H1 (cell line): ENCODE measurements around the gene OR13J1. TPM values are rescaled to one million over a fixed set of nuclear protein-coding genes. Genes with fewer than 3 reads are reported as not detected.

Experiments
- CTCF ChIA-PET: fragments of 300-600 bp; sonication (Branson Sonifier 250); formaldehyde crosslinking; loops from one replicate; lab custom pipeline; 2021; ENCODE audit not compliant: partially characterized antibody; lab: Charles Lee
- POLR2A ChIA-PET: fragments of 300-600 bp; sonication (Branson Sonifier 250); formaldehyde crosslinking; loops from one replicate; lab custom pipeline; 2021; ENCODE audit warnings: inconsistent platforms; ENCODE audit not compliant: partially characterized antibody; lab: Charles Lee
- DNase-seq, 2 experiments: peaks; one replicate each; pipeline versions ENCODE4 v3.0.0 to v3.0.0-alpha.2; 2010 to 2022; ENCODE audit warnings: low spot score in 2 of 2, low read depth in 1 of 2, mixed read lengths in 1 of 2
- FAIRE-seq: peaks from 2 replicates; lab custom pipeline; 2011; peaks lifted over from hg19 to GRCh38; lab: Jason Lieb, UNC
- H2AFZ ChIP-seq: 2 replicates; pipeline ENCODE4 v1.8.1; 2012; ENCODE audit warnings: low read length, inconsistent platforms
- H2AK5ac ChIP-seq: 2 replicates; pipeline ENCODE4 v1.6.1; 2013; ENCODE audit warnings: low read depth, low read length
- H2BK120ac ChIP-seq: replicated peaks from 2 replicates; pipeline ENCODE3; 2013; ENCODE audit warnings: low read depth, low read length, inconsistent platforms
- H2BK12ac ChIP-seq: 2 replicates; pipeline ENCODE4 v1.6.1; 2013; ENCODE audit warnings: low read depth, low read length
- H2BK15ac ChIP-seq: 2 replicates; pipeline ENCODE4 v1.6.1; 2013; ENCODE audit warnings: low read length
- H2BK20ac ChIP-seq: 2 replicates; pipeline ENCODE4 v1.6.1; 2013; ENCODE audit warnings: low read length
- H2BK5ac ChIP-seq: 2 replicates; pipeline ENCODE4 v1.6.1; 2013; ENCODE audit warnings: low read depth, low read length
- H3K14ac ChIP-seq: 2 replicates; pipeline ENCODE4 v1.6.1; 2013; ENCODE audit warnings: inconsistent platforms; ENCODE audit not compliant: insufficient read length
- H3K18ac ChIP-seq: 2 replicates; pipeline ENCODE4 v1.6.1; 2013; ENCODE audit warnings: low read length; ENCODE audit errors: extremely low read depth
- H3K23ac ChIP-seq: 2 replicates; pipeline ENCODE4 v1.6.1; 2013; ENCODE audit warnings: inconsistent platforms; ENCODE audit not compliant: insufficient read length
- H3K23me2 ChIP-seq: 2 replicates; pipeline ENCODE4 v1.6.1; 2013; ENCODE audit warnings: low read depth, low read length
- H3K27ac ChIP-seq: 2 replicates; pipeline ENCODE4 v1.6.1; 2011; ENCODE audit warnings: low read depth, low read length, inconsistent platforms
- H3K27me3 ChIP-seq, 4 experiments: replicated peaks in 1 of 4; 1 replicate in 1 of 4; 2 replicates in 3 of 4; pipeline versions ENCODE4 v1.6.1 to v1.8.1; 2011 to 2013; ENCODE audit warnings: low read length in 3 of 4, mild to moderate bottlenecking in 3 of 4, inconsistent platforms in 2 of 4, mixed read lengths in 2 of 4, moderate library complexity in 1 of 4; ENCODE audit not compliant: control insufficient read depth in 3 of 4, insufficient read depth in 3 of 4; ENCODE audit errors: extremely low read depth in 1 of 4
- H3K36me3 ChIP-seq, 4 experiments: 2 replicates each; pipeline versions ENCODE4 v1.6.1 to v1.8.1; 2011 to 2013; ENCODE audit warnings: mild to moderate bottlenecking in 4 of 4, low read length in 3 of 4, moderate library complexity in 2 of 4, control low read depth in 1 of 4, inconsistent platforms in 1 of 4; ENCODE audit not compliant: insufficient read depth in 4 of 4, control insufficient read depth in 2 of 4
- H3K4ac ChIP-seq: replicated peaks from 2 replicates; pipeline ENCODE3; 2013; ENCODE audit warnings: low read length, low read depth, mixed read lengths, inconsistent platforms; ENCODE audit not compliant: insufficient read length
- H3K4me1 ChIP-seq, 4 experiments: replicated peaks in 1 of 4; 1 replicate in 1 of 4; 2 replicates in 3 of 4; pipeline versions ENCODE4 v1.6.1 to v1.8.1; 2011 to 2013; ENCODE audit warnings: low read length in 3 of 4, inconsistent platforms in 2 of 4, mixed read lengths in 1 of 4; ENCODE audit not compliant: insufficient read depth in 4 of 4, control insufficient read depth in 3 of 4
- H3K4me2 ChIP-seq, 2 experiments: 2 replicates each; pipeline versions ENCODE4 v1.6.1 to v1.8.1; 2011 to 2013; ENCODE audit warnings: low read depth in 2 of 2, low read length in 2 of 2, control low read depth in 1 of 2, inconsistent platforms in 1 of 2, mild to moderate bottlenecking in 1 of 2; ENCODE audit not compliant: insufficient read depth in 1 of 2
- H3K4me3 ChIP-seq, 4 experiments: fragments of 200-600, 300-600 bp in 1 of 4; sonication (generic), shearing (Covaris generic), sonication (Bioruptor Twin) in 1 of 4; 2 replicates each; pipeline versions ENCODE4 v1.5.1 to v1.8.1; 2011 to 2016; ENCODE audit warnings: low read length in 4 of 4, low read depth in 3 of 4, control low read depth in 2 of 4, inconsistent platforms in 2 of 4, mild to moderate bottlenecking in 2 of 4, mixed read lengths in 1 of 4, moderate library complexity in 1 of 4; ENCODE audit not compliant: insufficient read depth in 2 of 4; ENCODE audit errors: extremely low read depth in 1 of 4
- H3K56ac ChIP-seq: replicated peaks from 2 replicates; pipeline ENCODE3; 2013; ENCODE audit warnings: low read depth, mild to moderate bottlenecking, mixed read lengths, low read length, inconsistent platforms; ENCODE audit not compliant: insufficient read length
- H3K79me1 ChIP-seq: 2 replicates; pipeline ENCODE4 v1.6.1; 2013; ENCODE audit warnings: low read depth, low read length, control low read depth
- H3K79me2 ChIP-seq, 2 experiments: 2 replicates each; pipeline versions ENCODE4 v1.6.1 to v1.8.1; 2012 to 2013; ENCODE audit warnings: low read length in 2 of 2, mild to moderate bottlenecking in 2 of 2, inconsistent platforms in 1 of 2; ENCODE audit not compliant: insufficient read depth in 2 of 2, control insufficient read depth in 1 of 2
- H3K9ac ChIP-seq, 4 experiments: replicated peaks in 1 of 4; 1 replicate in 1 of 4; 2 replicates in 3 of 4; pipeline versions ENCODE4 v1.6.1 to v1.8.1; 2011 to 2013; ENCODE audit warnings: low read depth in 3 of 4, low read length in 3 of 4, control low read depth in 2 of 4, mild to moderate bottlenecking in 2 of 4, moderate library complexity in 2 of 4, inconsistent platforms in 1 of 4; ENCODE audit errors: extremely low read depth in 1 of 4
- H3K9me3 ChIP-seq, 2 experiments: 2 replicates each; pipeline versions ENCODE4 v1.6.1 to v1.8.1; 2012 to 2013; ENCODE audit warnings: mild to moderate bottlenecking in 2 of 2, moderate library complexity in 2 of 2, control low read depth in 1 of 2, inconsistent platforms in 1 of 2, low read depth in 1 of 2, low read length in 1 of 2, mixed read lengths in 1 of 2; ENCODE audit not compliant: insufficient read depth in 2 of 2
- H4K20me1 ChIP-seq, 2 experiments: replicated peaks in 1 of 2; 2 replicates each; pipeline versions ENCODE3 to v1.8.1; 2011 to 2013; ENCODE audit warnings: inconsistent platforms in 2 of 2, low read length in 2 of 2, mild to moderate bottlenecking in 1 of 2; ENCODE audit not compliant: insufficient read depth in 2 of 2, control insufficient read depth in 1 of 2
- H4K5ac ChIP-seq: 2 replicates; pipeline ENCODE4 v1.6.1; 2013; ENCODE audit warnings: low read length, low read depth, mixed read lengths, inconsistent platforms; ENCODE audit not compliant: insufficient read length
- H4K8ac ChIP-seq: 2 replicates; pipeline ENCODE4 v1.8.0; 2013; ENCODE audit warnings: mild to moderate bottlenecking, moderate library complexity, low read length, inconsistent platforms; ENCODE audit not compliant: insufficient read depth; ENCODE audit errors: extremely low read depth
- H4K91ac ChIP-seq: replicated peaks from 2 replicates; pipeline ENCODE3; 2013; ENCODE audit warnings: low read length, mixed read lengths, inconsistent platforms; ENCODE audit not compliant: insufficient read length
- PHF8 ChIP-seq: fragments of 200-600 bp; sonication (generic); conservative IDR thresholded peaks from 2 replicates; pipeline ENCODE4 v1.7.1; 2012; ENCODE audit warnings: low read depth, mild to moderate bottlenecking, inconsistent platforms, low read length, moderate library complexity
- RNF2 ChIP-seq: fragments of 200-900, 300-1000 bp; sonication (generic); IDR thresholded peaks from 2 replicates; pipeline ENCODE4 v1.7.1; 2016; ENCODE audit warnings: borderline replicate concordance, low read depth, mild to moderate bottlenecking, antibody characterized with exemption, low read length; ENCODE audit not compliant: poor library complexity, severe bottlenecking; ENCODE audit errors: missing control alignments
- WGBS, 2 experiments: shearing (Covaris generic) in 1 of 2; methylation state at CpG; one replicate each; pipeline versions ENCODE4 v1.1.6 to v1.1.7; 2013 to 2015; ENCODE audit warnings: low lambda C conversion rate in 2 of 2, mixed read lengths in 2 of 2, inconsistent platforms in 1 of 2, low coverage in 1 of 2, missing lambda C conversion rate in 1 of 2; ENCODE audit not compliant: insufficient replicate concordance in 2 of 2, insufficient coverage in 1 of 2, insufficient read length in 1 of 2; ENCODE audit errors: extremely low coverage in 1 of 2, missing lambda C conversion rate in 1 of 2; 5-methylcytosine and 5-hydroxymethylcytosine counted together
- polyA plus RNA-seq, 7 experiments: library from polyadenylated mRNA; depleted of rRNA in 3 of 7; stranded (reverse) in 5 of 7; unstranded in 2 of 7; fragments of >200 nt in 5 of 7; fragments of 200-250 nt in 2 of 7; gene quantifications; 1 replicate in 5 of 7; 2 replicates in 1 of 7; 4 replicates in 1 of 7; pipeline versions ENCODE4 v1.2.1 to v1.2.3, GENCODE V29; 2011 to 2013; ENCODE audit warnings: missing spikeins in 2 of 7, mixed read lengths in 2 of 7
- total RNA-seq: library from RNA; stranded (reverse); fragmentation: NEBNext Ultra II Directional; extraction: Animal tissue kit (Norgen Biotek cat#: 25700); gene quantifications from 2 replicates; pipeline ENCODE4 v1.2.1, GENCODE V29; 2021

The OR13J1 gene
- total and polyA plus RNA-seq, 2 of the 8 experiments (the other 6 are each of a cell fraction or from before 2014, with no cell fraction given), result not detected

- POLR2A ChIA-PET, result interaction anchor here (1.2 to 7.4 kb wide), 2 partner anchors 10 to 14 kb away, joined by 3 to 43 read pairs; no protein-coding TSS in a partner anchor
- H3K14ac ChIP-seq, result no peak overlapping the region
- no peak overlapping the region for H2BK12ac ChIP-seq
- H2AK5ac ChIP-seq, result no peak overlapping the region
- H3K23me2 ChIP-seq, result no peaks in the 10 kb centered on the region; the same call in 1 of the 2 replicates
- H4K20me1 ChIP-seq, result peaks cover 0 to 2% of the 10 kb centered on the region in 2 experiments
- no peak overlapping the region for H3K18ac ChIP-seq
- no peak overlapping the region for H2BK15ac ChIP-seq
- no peaks in the 10 kb centered on the region for H3K79me2 ChIP-seq
- H2AFZ ChIP-seq, result no peak overlapping the region
- no peak overlapping the region for H2BK5ac ChIP-seq
- no peak overlapping the region for H3K56ac ChIP-seq
- FAIRE-seq (no peak), DNase-seq (peak in 1 of 2 experiments; percentile 32)
- H4K91ac ChIP-seq, result no peak overlapping the region
- no peak overlapping the region for H3K4ac ChIP-seq
- CTCF ChIA-PET, result interaction anchor here (0.7 to 5.9 kb wide), 6 partner anchors 20 to 134 kb away, joined by 3 to 31 read pairs (median 4); no protein-coding TSS in a partner anchor
- no peaks in the 10 kb centered on the region for H3K79me1 ChIP-seq
- H4K8ac ChIP-seq, result no peak overlapping the region
- no peak overlapping the region for H2BK120ac ChIP-seq
- no peak overlapping the region for H3K4me2 ChIP-seq
- H3K9me3 ChIP-seq, result no peaks in the 10 kb centered on the region
- no peak overlapping the region for H3K27ac ChIP-seq
- H4K5ac ChIP-seq, result no peak overlapping the region
- no peak overlapping the region for H3K23ac ChIP-seq
- H3K27me3 ChIP-seq, result peaks cover 0 to 2% (median 0%) of the 10 kb centered on the region in 4 experiments; a peak in 1 of 7 replicates
- H3K4me3 ChIP-seq, result no peak overlapping the region
- no peaks in the 10 kb centered on the region for H3K36me3 ChIP-seq
- no peak overlapping the region for H2BK20ac ChIP-seq
- no peak overlapping the region for H3K9ac ChIP-seq
- WGBS, 2 experiments, result 80% methylated on average over 3 of the region's 3 CpGs; no CpG with 5 or more reads in 1 of the 2 experiments
- H3K4me1 ChIP-seq, result no peaks in the 10 kb centered on the region
- TF ChIP-seq PHF8 (no peak), RNF2 (no peak)
These were observed 10.2 kb downstream of the OR13J1 start for GRCh38 chr9:35859990-35860339.
